Measurements from ENCODE around the gene SGCB.

Gene SGCB

DNA sequence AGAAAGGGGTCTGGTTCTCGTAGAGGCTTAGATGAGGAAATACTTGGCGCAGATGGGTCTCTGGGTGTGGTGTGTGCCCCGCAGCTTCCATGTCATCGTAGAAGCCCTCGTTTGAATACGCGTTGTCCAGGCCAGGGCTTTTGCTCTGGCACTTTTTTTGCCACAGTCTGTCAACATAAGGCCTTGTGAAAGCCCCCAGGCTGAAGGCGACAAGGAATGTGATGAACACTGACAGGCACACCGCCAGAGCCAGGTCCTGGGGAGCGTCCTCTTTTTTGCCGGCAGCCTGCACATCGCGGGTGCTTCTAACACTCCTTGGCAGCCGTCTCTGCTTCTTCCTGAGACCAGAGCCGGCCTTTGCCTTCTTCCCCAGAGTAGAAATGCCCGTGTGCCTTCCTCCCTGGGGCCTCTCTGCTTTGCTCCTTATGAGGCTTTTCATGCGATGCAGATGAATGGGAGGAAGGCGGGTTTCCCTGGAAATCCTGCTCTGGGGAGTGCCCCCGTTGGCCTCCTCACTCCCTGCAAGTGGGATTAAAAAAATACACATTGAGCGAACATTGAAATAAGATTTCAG lies 42.4 kb downstream of the SGCB start:
- no peak overlapping the region for H3K4me2 ChIP-seq
- H3K9me3 ChIP-seq (replicated peaks in 1 of 11) = peaks cover 0 to 7% (median under 1%) of the 10 kb centered on the region in 11 experiments; a peak in 3 of 22 replicates
- H3K27ac ChIP-seq = no peak overlapping the region
- no peak for TF ChIP-seq Cebpa-rat (IDR thresholded peaks at IDR 0.05)
- H3K4me1 ChIP-seq = no peaks in the 10 kb centered on the region
- no peaks in the 10 kb centered on the region for H3K27me3 ChIP-seq
- no peak overlapping the region for H3K4me3 ChIP-seq
- no peak overlapping the region for H3K9ac ChIP-seq
- no peaks in the 10 kb centered on the region for H4K20me1 ChIP-seq
- no peaks in the 10 kb centered on the region for H3K36me3 ChIP-seq

All from BLaER1 treated with 17β-estradiol and CSF1 and Interleukin-3, amounts not matched to agents 10 nM and 100 nM (cell line).